Cerebellar nuclear complex (tissue), 1 donor: Measurements from ENCODE around the gene NFILZ.

Source experiments
- DNase-seq, 2 experiments: peaks; one replicate each; lab custom pipeline; 2025; lab: John Stamatoyannopoulos, UW

Gene NFILZ

GRCh38 chr19:8641908-8642547 lies 11.6 kb downstream of the NFILZ start:
- DNase-seq = no peak

GRCh38 chr19:8642561-8642960 lies 12.1 kb downstream of the NFILZ start:
- DNase-seq = no peak

GRCh38 chr19:8643860-8644653 lies 13.6 kb downstream of the NFILZ start:
- no peak for DNase-seq

GRCh38 chr19:8648240-8648639 lies 17.8 kb downstream of the NFILZ start:
- no peak for DNase-seq

- DNase-seq = no peak
Measured at GRCh38 chr19:8654591-8655339, 24.3 kb downstream of the NFILZ start.

- DNase-seq = no peak
Measured at GRCh38 chr19:8655340-8655709, 24.9 kb downstream of the NFILZ start.

- DNase-seq = no peak
Measured at GRCh38 chr19:8657869-8658268, 27.4 kb downstream of the NFILZ start.

- no peak for DNase-seq
Measured at GRCh38 chr19:8659905-8660304, 29.5 kb downstream of the NFILZ start.

GRCh38 chr19:8662263-8662662 lies 31.8 kb downstream of the NFILZ start:
- no peak for DNase-seq

GRCh38 chr19:8663920-8664670 lies 33.7 kb downstream of the NFILZ start:
- no peak for DNase-seq

GRCh38 chr19:8664671-8665057 lies 34.2 kb downstream of the NFILZ start:
- no peak for DNase-seq

GRCh38 chr19:8665468-8666213 lies 35.2 kb downstream of the NFILZ start:
- no peak for DNase-seq

- no peak for DNase-seq
Measured at GRCh38 chr19:8666814-8667405, 36.5 kb downstream of the NFILZ start.

GRCh38 chr19:8673276-8673891 lies 43.0 kb downstream of the NFILZ start:
- no peak for DNase-seq

GRCh38 chr19:8675066-8675465 lies 44.6 kb downstream of the NFILZ start:
- DNase-seq = no peak

- no peak for DNase-seq
Measured at GRCh38 chr19:8678244-8678807, 47.9 kb downstream of the NFILZ start.
